ENCODE results near the gene KLHL6. TPM values are rescaled to one million over a fixed set of nuclear protein-coding genes. Genes with fewer than 3 reads are reported as not detected.

Gene KLHL6
- total and polyA plus RNA-seq, 10 of the 15 experiments (the other 5 are each of a cell fraction or from before 2014, with no cell fraction given) = 4.0 to 91.8 (median 24.4) TPM

GRCh38 chr3:183556722-183557121 is 1.2 kb upstream of the KLHL6 start (continued):
- TF ChIP-seq ZNF592 (IDR thresholded peaks at IDR 0.05) = no peak
- no peak for TF ChIP-seq E2F8 (IDR thresholded peaks at IDR 0.05; ENCODE audit: low read depth, partially characterized antibody)
- no peak for TF ChIP-seq ZNF384 (IDR thresholded peaks at IDR 0.05; ENCODE audit: borderline replicate concordance, low read depth, low read length)
- no peak for TF ChIP-seq ZBTB4 (CRISPR knock-in tag; IDR thresholded peaks at IDR 0.05)
- TF ChIP-seq REST (IDR thresholded peaks at IDR 0.05; ENCODE audit: low read depth, low read length) = no peak
- TF ChIP-seq SUPT20H (IDR thresholded peaks at IDR 0.05; ENCODE audit: borderline replicate concordance, control insufficient read depth, low read depth, low read length) = no peak
- TF ChIP-seq ASH2L (IDR thresholded peaks at IDR 0.05; ENCODE audit: borderline replicate concordance, low read depth) = no peak
- no peak for TF ChIP-seq MEF2A (IDR thresholded peaks at IDR 0.05; ENCODE audit: insufficient read depth, low read depth, low read length)
- TF ChIP-seq BRCA1 (IDR thresholded peaks at IDR 0.05; ENCODE audit: low read depth, low read length) = no peak
- TF ChIP-seq HDGF (IDR thresholded peaks at IDR 0.05) = no peak
- TF ChIP-seq ZBTB33 (IDR thresholded peaks at IDR 0.05) = no peak
